Stimulated activated CD4-positive, alpha-beta T cell treated with anti-CD3 and anti-CD28 coated beads, Interleukin-1b, Interleukin-23, amount 100 ng/mL, for 24 hours (primary cell): ENCODE data around the gene RBM38.

Experiments used
- DNase-seq, 4 experiments: peaks; one replicate each; pipeline ENCODE4 v3.0.0-alpha.2; 2020; ENCODE audit warnings: low read depth in 4 of 4, low spot score in 1 of 4

The RBM38 gene

GRCh38 chr20:57450419-57450818 is 59.2 kb downstream of the RBM38 start:
- DNase-seq, result no peak

- DNase-seq, result no peak
Measured at GRCh38 chr20:57450931-57451330, 59.7 kb downstream of the RBM38 start.

GRCh38 chr20:57451431-57451794 is 60.2 kb downstream of the RBM38 start:
- no peak for DNase-seq

GRCh38 chr20:57451795-57452661 is 60.8 kb downstream of the RBM38 start:
- no peak for DNase-seq

GRCh38 chr20:57455386-57455785 is 64.2 kb downstream of the RBM38 start:
- DNase-seq, result no peak

GRCh38 chr20:57456116-57456515 is 64.9 kb downstream of the RBM38 start:
- no peak for DNase-seq

GRCh38 chr20:57457243-57458095 is 66.3 kb downstream of the RBM38 start:
- no peak for DNase-seq

- DNase-seq, result no peak
Measured at GRCh38 chr20:57458400-57459160, 67.4 kb downstream of the RBM38 start.
